Pons (tissue), 1 donor: ENCODE data around the gene TMEM273.

Experiments used
- DNase-seq: peaks from one replicate; pipeline ENCODE4 v3.0.0-alpha.2; 2016; ENCODE audit warnings: low spot score

Gene TMEM273

DNA sequence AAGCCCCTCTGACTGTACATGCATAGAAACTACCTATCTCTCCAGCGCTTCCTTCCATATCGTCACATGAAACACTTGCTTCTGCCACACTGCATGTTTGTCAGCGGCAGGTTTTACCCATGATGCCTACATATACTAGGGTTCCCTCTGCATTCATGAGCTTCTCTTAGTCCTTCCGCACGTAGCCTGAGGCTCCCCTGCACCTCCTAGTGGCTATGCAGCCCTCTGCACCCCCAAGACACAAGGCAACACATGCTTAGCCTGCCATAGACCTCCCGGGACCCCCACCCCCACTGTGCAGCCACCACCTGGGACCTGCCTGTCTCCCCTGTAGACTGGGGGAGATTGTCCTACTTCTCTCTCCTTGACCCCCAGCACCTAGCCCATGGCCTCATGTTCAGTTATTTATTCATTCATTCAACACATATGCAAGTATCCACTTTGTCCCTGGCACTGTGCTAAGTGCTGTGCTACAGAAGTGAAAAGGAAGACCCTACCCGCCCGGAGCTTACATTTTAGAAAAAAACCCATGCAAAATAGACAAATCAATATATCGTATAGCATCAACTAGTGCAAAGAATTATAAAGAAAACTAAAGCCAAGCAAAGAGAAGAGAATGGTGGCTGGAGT, 23.5 kb downstream of the TMEM273 start:
- DNase-seq: peak; percentile 25

GRCh38 chr10:49163741-49164140, 24.4 kb downstream of the TMEM273 start:
- no peak for DNase-seq

GRCh38 chr10:49162761-49163310, 25.4 kb downstream of the TMEM273 start:
- DNase-seq: no peak

DNA sequence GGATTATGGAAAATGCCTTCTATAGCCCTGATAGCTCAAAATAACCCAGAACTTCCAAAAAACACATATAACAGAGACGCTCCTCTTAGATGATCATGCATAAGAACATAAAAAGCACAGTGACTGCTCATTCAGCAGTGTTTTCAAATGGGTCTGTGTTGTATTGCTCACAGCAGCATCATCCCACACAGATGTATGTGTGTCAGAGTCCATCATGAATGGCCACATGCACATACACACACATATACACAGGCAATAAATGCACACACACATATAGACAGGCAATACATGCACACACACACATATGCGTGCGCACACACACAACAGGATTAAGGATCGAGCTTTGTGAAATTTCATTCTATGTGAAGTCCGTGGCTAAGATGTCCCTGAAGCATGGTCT, 26.1 kb downstream of the TMEM273 start:
- DNase-seq: no peak

GRCh38 chr10:49161411-49161997, 26.7 kb downstream of the TMEM273 start:
- peak; percentile 61 for DNase-seq

- no peak for DNase-seq
Measured at GRCh38 chr10:49160814-49161213, 27.4 kb downstream of the TMEM273 start.

DNA sequence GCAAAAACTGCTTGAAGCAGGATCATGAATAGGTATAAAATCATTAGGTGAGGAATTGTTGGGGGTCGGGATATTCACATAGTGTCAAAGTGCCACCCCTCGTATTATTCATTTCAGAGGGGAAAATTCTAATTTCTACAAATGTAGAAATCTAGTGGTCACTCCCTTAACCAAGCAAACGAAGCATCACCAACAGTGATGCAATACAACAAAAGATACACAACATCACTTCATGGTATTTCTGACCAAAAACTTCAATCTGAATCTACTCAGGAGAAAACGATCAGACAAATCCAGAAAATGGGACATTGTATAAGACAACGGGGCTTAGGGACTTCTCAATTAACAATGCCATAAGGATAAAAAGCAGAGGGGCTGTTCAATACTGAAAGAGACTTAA, 28.1 kb downstream of the TMEM273 start:
- no peak for DNase-seq

DNA sequence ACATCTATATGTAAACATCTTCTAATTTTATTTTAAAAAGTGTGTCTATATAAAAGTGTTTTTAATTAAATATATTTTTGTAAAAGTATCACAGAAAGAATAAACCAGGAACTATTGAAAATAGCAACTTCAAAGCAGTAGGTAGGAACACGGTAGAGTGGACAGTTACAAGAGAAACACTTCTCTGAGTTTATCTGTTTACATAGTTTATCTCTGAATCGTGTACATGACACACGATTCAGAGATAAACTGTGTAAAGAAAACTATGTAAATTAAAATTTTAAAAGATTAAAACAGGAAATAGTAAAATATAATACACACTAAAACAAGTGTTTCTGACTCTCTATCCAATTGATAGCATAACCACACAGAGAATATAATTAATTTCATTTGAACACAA, 29.3 kb downstream of the TMEM273 start:
- no peak for DNase-seq

- no peak for DNase-seq
Measured at GRCh38 chr10:49158404-49158803, 29.8 kb downstream of the TMEM273 start.

DNA sequence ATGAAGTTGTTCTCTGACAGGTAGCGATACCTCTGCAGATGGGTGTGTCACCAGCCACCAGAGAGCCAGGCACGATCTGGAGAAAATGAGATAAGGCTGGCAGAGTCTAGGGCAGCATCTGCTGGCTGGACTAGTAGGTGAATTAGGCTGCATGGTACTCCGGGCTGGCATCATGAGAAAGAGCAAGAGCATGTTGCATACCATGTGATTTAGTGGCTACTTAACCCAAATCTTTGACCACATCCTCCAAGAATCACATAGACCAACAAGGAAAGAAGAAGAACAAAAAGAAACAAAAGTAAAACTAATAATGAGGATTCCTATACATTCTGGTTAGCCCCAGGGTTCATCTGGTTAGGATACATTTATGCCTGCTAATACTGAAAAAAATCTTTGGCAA, 31.0 kb downstream of the TMEM273 start:
- no peak for DNase-seq

GRCh38 chr10:49154641-49155040, 33.5 kb downstream of the TMEM273 start:
- no peak for DNase-seq

DNA sequence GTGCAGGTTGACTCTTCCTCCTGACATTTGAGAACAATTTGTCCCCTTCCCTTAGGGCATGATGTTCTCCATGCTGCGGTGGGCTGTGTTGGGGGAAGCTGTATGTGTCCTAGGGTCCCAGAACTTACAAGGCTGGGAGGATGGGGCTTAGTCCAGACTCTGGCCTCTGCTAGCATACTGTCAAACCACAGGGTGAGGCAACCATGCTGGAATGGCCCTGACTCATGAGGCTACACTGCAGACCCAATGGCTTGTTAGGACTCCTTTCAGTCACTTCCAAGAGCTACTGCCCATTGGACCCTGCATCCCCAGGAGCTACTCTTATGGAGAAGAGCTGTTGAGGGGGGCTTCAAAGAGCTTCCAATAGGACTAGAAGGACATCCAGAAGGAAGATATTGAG, 34.2 kb downstream of the TMEM273 start:
- DNase-seq: no peak

DNA sequence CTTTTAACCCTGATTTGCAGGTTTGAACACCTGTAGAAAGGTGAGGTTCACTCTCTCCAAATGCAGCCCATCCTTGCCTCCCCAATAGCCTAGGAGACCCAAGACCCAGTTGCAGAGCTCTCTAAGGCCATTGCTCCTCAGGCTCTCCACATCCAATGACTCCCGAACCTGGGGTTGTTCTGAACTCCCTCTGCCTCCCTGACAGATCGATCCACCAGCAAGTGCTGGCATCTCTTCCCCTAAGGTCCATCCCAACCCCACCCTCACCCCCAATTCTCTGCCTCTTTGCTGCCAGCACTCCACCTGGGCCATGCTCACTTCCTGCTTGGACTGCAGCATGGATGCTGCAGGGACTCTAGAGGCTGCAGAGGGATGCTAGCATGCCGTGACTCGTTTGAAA, 35.1 kb downstream of the TMEM273 start:
- DNase-seq: no peak

DNA sequence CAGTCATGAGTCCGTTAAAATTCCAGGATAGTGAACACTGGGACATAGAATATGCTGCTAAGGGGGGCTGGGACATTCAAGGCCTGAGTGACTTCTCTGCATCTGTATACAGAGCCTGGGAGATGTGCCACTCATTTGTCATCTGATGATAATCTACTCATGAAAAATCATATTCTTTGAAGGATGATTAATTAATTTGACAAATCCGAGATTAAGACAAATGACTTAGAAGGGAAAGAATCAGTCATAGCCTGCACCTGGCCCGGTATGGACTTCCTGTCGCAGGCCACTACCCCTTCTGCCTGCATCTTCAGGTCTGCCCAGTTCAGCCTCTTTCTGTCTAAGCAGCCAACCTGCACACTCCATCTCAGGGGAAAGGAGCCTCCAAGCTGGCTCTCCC, 35.5 kb downstream of the TMEM273 start:
- no peak for DNase-seq

GRCh38 chr10:49152037-49152436, 36.2 kb downstream of the TMEM273 start:
- no peak for DNase-seq

- DNase-seq: no peak
Measured at GRCh38 chr10:49151481-49151880, 36.7 kb downstream of the TMEM273 start.

DNA sequence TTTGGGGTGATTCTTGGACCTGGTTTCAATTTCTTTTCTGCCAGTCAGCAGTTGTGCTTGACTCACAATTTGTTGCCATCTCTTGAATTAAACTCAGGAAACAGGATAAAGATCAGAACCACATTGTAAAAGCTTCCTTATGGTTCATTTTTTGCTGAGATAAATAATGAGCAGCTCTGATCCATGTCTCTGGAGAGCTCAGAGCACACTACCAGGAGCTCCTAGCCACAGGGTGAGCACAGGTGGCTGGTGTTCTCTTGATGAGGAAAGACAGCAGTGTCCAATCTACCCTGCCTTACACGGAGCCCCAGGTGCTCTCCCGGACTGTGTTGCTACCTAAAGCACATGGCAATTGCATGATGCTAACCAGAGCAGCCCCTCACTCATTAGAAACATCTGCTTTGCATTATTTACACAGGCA, 37.2 kb downstream of the TMEM273 start:
- no peak for DNase-seq

DNA sequence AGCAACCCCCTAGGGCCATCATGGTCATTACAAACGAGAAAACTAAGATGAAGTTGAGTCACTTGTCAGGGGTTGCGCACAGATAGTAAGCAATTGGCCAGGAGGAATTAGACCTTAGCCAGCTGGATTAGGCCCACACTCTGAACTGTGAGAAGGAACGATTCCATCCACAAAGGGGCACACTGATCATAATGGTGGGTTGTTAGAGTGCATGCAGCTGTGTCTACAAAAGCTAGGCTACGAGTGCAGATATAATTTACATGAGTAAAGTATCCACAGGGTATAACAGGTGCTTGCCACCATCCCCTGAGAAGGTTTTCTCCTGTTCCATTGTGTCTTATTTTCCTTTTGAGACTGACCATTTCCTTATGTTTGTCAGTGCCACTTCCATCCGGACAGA, 37.8 kb downstream of the TMEM273 start:
- no peak for DNase-seq

DNA sequence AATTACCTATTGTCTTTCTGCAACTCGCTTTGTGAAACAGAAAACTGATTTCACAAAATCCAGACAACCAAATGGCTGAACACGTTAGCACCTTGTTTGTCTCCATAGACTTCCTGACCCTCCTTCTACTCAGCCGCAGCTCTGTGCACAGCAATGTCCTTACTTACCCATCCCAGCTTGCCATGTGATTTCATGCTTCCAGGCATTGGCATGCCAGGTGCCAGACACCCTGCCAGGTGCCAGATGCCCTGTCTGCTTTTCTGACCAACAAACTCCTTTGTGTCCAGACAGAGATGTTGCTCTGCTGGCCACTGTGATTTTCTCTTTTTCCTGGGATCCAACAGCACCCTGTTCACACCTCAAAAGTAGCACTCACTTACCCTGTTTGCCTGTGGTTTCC, 38.3 kb downstream of the TMEM273 start:
- no peak for DNase-seq

DNA sequence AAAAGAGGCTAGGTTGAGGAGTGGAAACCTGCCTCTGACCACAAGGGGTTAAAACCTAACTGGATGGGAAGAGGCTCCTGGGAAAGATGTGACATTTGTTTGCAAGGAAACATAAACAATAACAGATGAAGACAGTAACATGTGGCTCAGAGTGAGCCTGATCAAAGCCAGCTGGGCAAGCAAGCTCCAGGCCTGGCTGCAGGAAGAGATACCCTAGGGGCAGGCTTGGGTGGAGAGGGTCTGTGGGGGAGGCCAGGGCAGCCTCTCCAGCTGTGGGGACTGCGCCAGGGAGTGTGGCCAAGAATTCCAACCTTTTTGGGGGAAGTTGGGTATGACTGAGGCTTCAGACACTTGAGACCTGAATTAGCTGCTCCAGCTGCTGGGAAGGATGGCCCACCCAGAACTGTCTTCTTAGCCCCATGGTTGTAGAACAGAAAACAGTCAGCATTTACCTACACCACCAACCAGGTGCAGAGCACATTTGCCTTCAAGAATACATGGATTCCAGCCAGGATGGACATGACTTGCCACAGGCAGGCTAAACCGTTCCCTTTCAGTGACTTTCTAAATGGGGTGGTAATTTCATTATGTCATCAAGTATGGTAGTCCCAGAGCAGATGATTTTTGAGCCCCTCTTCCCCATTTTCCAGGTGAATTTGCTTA, 44.0 kb downstream of the TMEM273 start:
- no peak for DNase-seq

DNA sequence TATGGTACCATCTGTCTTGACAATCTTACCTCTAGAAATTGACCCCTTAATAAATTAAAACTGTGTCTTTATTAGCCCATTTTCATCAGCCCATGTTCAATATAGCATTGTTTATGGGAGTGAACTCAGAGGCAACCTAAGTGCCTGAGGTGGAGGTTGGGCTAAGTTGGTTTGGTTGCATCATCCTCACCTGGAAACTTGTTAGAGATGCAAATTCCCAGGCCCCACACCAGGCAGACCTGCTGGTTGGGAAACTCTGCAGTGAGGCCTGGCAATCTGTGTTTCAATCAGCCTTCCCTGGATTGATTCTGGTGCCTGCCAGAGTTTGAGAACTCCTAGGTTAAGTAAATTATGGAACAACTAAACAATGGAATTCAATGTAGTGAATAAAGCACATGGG, 44.9 kb downstream of the TMEM273 start:
- no peak for DNase-seq

DNA sequence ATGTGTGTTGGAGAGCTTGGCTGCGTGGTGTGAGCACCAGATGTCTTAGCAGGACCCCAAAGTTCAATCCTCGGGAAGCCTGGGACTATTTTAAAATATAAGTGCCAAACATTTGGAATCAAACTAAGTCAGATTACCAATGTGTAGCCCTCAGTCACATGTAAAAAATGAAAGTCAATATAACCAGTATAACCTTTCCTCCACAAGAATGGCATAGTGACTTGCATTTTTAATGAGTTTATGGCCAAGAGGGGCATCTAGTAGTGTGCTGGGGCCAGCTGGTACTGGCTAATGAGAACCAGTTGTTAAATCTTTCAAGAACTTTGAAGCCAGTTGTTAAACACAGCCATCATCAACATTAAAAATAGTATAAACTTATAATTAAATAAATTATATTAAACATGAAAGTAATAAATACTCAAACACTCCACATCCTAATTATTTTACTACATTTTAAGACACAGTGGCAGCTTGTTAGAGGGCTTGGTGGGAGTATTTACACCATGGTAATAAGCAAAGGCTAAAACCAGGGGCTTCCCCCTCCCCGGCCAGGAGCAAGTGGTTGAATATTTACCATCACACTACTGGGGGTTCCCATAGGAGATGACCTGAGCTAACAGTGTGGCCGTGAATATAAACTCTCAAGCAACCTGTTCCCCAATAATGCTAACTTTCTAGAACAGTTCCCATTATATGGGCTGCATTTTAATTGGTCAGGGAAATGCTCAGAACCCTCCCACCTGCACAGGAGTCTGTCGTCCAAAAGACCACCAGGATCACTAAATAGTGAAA, 46.5 kb downstream of the TMEM273 start:
- DNase-seq: no peak
